HG03175 (cell line): ENCODE data around the gene FNDC4.
"Not testable (repeated sequence)": the region's sequence is repeated elsewhere in the genome, so short reads cannot be mapped to it uniquely, and the experiment has no call there.

Source experiments
- ATAC-seq: cut with Tn5 transposase; IDR thresholded peaks from one replicate; pipeline ENCODE4 v1.9.1; 2021; ENCODE audit warnings: mild to moderate bottlenecking, moderate library complexity; ENCODE audit not compliant: unreplicated experiment

The FNDC4 gene

GRCh38 chr2:27494944-27495554, at the start of gene FNDC4:
TSS of gene FNDC4 (minus strand) at chr2:27495200. CDS start at chr2:27494679, 521 bp downstream.
- ATAC-seq = no peak

GRCh38 chr2:27544143-27544821, 49.3 kb upstream of the FNDC4 start:
- ATAC-seq = no peak

GRCh38 chr2:27539649-27540048, 44.6 kb upstream of the FNDC4 start:
- not testable (repeated sequence) for ATAC-seq

GRCh38 chr2:27538839-27539450, 43.9 kb upstream of the FNDC4 start:
- ATAC-seq = not testable (repeated sequence)

GRCh38 chr2:27537287-27537686, 42.3 kb upstream of the FNDC4 start:
- no peak for ATAC-seq

- ATAC-seq = no peak
Observed at GRCh38 chr2:27531983-27532382, 37.0 kb upstream of the FNDC4 start.

GRCh38 chr2:27527182-27527581, 32.2 kb upstream of the FNDC4 start:
- ATAC-seq = no peak

- ATAC-seq = no peak
Observed at GRCh38 chr2:27522400-27522945, 27.5 kb upstream of the FNDC4 start.

- ATAC-seq = no peak
Observed at GRCh38 chr2:27520316-27520715, 25.3 kb upstream of the FNDC4 start.

GRCh38 chr2:27518782-27519113, 23.7 kb upstream of the FNDC4 start:
- no peak for ATAC-seq

GRCh38 chr2:27518113-27518781, 23.2 kb upstream of the FNDC4 start:
- no peak for ATAC-seq

- ATAC-seq = no peak
Observed at GRCh38 chr2:27509326-27509725, 14.3 kb upstream of the FNDC4 start.

- ATAC-seq = no peak
Observed at GRCh38 chr2:27507293-27507692, 12.3 kb upstream of the FNDC4 start.

- ATAC-seq = no peak
Observed at GRCh38 chr2:27506587-27506986, 11.6 kb upstream of the FNDC4 start.

- ATAC-seq = no peak
Observed at GRCh38 chr2:27502142-27502541, 7.1 kb upstream of the FNDC4 start.

- no peak for ATAC-seq
Observed at GRCh38 chr2:27501042-27501441, 6.0 kb upstream of the FNDC4 start.

GRCh38 chr2:27498975-27499374, 4.0 kb upstream of the FNDC4 start:
- no peak for ATAC-seq

GRCh38 chr2:27497288-27497627, 2.3 kb upstream of the FNDC4 start:
- ATAC-seq = no peak

- ATAC-seq = no peak
Observed at GRCh38 chr2:27496357-27497287, 1.6 kb upstream of the FNDC4 start, which contains the start of gene GCKR. TSS of gene GCKR (plus strand) at chr2:27496839. CDS start at chr2:27496905, 66 bp downstream.

GRCh38 chr2:27495840-27496356, 898 bp upstream of the FNDC4 start:
- ATAC-seq = no peak
